Ishikawa (cell line): Measurements from ENCODE around the gene MRRF.

Source experiments
- CEBPB ChIP-seq: IDR thresholded peaks from 2 replicates; pipeline ENCODE4 v1.6.1; 2012
- CREB1 ChIP-seq: IDR thresholded peaks from 2 replicates; pipeline ENCODE4 v1.6.1; 2012; ENCODE audit warnings: low read depth
- EP300 ChIP-seq: IDR thresholded peaks from 2 replicates; pipeline ENCODE4 v1.6.1; 2012; ENCODE audit warnings: borderline replicate concordance
- FOXM1 ChIP-seq: IDR thresholded peaks from 2 replicates; pipeline ENCODE4 v1.6.1; 2012; ENCODE audit warnings: low read depth, borderline replicate concordance
- NFIC ChIP-seq: IDR thresholded peaks from 2 replicates; pipeline ENCODE4 v1.6.1; 2012
- RAD21 ChIP-seq: IDR thresholded peaks from 2 replicates; pipeline ENCODE4 v1.6.1; 2012; ENCODE audit warnings: low read depth
- TAF1 ChIP-seq: IDR thresholded peaks from 2 replicates; pipeline ENCODE4 v1.6.1; 2012; ENCODE audit warnings: low read depth, mild to moderate bottlenecking
- TCF12 ChIP-seq: IDR thresholded peaks from 2 replicates; pipeline ENCODE4 v1.6.1; 2012; ENCODE audit warnings: low read depth
- TEAD4 ChIP-seq: IDR thresholded peaks from 2 replicates; pipeline ENCODE4 v1.6.1; 2012
- YY1 ChIP-seq: IDR thresholded peaks from 2 replicates; pipeline ENCODE4 v1.6.1; 2012; ENCODE audit warnings: low read depth
- ZBTB7A ChIP-seq: IDR thresholded peaks from 2 replicates; pipeline ENCODE4 v1.6.1; 2012; ENCODE audit warnings: low read depth
- TF ChIP-seq, protein P1 (sequence below): IDR thresholded peaks from 2 replicates; pipeline ENCODE4 v1.6.1; 2012; ENCODE audit warnings: low read depth, mild to moderate bottlenecking
- TF ChIP-seq, protein P2 (sequence below): IDR thresholded peaks from 2 replicates; pipeline ENCODE4 v1.6.1; 2012
- TF ChIP-seq, protein P3 (sequence below): IDR thresholded peaks from 2 replicates; pipeline ENCODE4 v1.6.1; 2012

DNA sequence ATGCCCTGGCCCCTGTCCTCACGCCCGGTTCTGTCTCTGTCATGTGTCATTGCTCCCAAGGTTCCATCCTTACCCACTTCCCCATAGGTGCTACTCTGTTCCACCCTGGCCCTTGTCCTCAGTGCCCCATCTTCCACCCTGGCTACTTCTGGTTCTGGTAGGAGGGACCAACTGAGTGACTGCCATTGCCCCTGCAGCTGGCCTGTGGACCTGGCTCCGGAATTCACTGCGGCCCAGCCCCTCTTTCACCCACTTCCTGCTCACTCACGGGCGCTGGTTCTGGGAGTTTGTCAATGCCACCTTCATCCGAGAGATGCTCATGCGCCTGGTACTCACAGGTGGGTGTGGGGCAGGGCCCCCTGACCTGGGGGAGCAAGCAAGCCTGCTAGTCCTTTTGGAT lies 113.6 kb downstream of the MRRF start:
- TF ChIP-seq CREB1 (no peak), YY1 (no peak), TAF1 (no peak), CEBPB (no peak), ZBTB7A (no peak), FOXM1 (no peak), TCF12 (no peak), EP300 (no peak), TEAD4 (no peak), NFIC (no peak), RAD21 (no peak)
- TF ChIP-seq, protein P1, sequence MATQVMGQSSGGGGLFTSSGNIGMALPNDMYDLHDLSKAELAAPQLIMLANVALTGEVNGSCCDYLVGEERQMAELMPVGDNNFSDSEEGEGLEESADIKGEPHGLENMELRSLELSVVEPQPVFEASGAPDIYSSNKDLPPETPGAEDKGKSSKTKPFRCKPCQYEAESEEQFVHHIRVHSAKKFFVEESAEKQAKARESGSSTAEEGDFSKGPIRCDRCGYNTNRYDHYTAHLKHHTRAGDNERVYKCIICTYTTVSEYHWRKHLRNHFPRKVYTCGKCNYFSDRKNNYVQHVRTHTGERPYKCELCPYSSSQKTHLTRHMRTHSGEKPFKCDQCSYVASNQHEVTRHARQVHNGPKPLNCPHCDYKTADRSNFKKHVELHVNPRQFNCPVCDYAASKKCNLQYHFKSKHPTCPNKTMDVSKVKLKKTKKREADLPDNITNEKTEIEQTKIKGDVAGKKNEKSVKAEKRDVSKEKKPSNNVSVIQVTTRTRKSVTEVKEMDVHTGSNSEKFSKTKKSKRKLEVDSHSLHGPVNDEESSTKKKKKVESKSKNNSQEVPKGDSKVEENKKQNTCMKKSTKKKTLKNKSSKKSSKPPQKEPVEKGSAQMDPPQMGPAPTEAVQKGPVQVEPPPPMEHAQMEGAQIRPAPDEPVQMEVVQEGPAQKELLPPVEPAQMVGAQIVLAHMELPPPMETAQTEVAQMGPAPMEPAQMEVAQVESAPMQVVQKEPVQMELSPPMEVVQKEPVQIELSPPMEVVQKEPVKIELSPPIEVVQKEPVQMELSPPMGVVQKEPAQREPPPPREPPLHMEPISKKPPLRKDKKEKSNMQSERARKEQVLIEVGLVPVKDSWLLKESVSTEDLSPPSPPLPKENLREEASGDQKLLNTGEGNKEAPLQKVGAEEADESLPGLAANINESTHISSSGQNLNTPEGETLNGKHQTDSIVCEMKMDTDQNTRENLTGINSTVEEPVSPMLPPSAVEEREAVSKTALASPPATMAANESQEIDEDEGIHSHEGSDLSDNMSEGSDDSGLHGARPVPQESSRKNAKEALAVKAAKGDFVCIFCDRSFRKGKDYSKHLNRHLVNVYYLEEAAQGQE, result no peak
- TF ChIP-seq, protein P2, sequence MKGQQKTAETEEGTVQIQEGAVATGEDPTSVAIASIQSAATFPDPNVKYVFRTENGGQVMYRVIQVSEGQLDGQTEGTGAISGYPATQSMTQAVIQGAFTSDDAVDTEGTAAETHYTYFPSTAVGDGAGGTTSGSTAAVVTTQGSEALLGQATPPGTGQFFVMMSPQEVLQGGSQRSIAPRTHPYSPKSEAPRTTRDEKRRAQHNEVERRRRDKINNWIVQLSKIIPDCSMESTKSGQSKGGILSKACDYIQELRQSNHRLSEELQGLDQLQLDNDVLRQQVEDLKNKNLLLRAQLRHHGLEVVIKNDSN, result no peak
- TF ChIP-seq, protein P3, sequence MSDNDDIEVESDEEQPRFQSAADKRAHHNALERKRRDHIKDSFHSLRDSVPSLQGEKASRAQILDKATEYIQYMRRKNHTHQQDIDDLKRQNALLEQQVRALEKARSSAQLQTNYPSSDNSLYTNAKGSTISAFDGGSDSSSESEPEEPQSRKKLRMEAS, result no peak
